MCF 10A (cell line): ENCODE data around the gene TMEM45B. TPM values are rescaled to one million over a fixed set of nuclear protein-coding genes. Genes with fewer than 3 reads are reported as not detected.
"Not testable (repeated sequence)": the region's sequence is repeated elsewhere in the genome, so short reads cannot be mapped to it uniquely, and the experiment has no call there.

ENCODE experiments used
- BruUV-seq: library from RNA; stranded (reverse); fragments of 400-500 nt; replicated peaks from 2 replicates; lab custom pipeline; 2021; lab: Mats Ljungman, UMichigan
- CTCF ChIA-PET: fragments of 300-600 bp; sonication (Branson Sonifier 250); formaldehyde crosslinking; extraction: SDS; loops from one replicate; lab custom pipeline; 2021; ENCODE audit warnings: antibody characterized with exemption, inconsistent platforms; lab: Yijun Ruan, JAX
- POLR2A ChIA-PET: fragments of 300-600, 350-650 bp; sonication (Branson Sonifier 250); formaldehyde crosslinking; extraction: SDS; loops from one replicate; lab custom pipeline; 2020; ENCODE audit warnings: antibody characterized with exemption, inconsistent platforms; lab: Yijun Ruan, JAX
- DNase-seq: peaks from one replicate; pipeline ENCODE4 v3.0.0-alpha.2; 2018; ENCODE audit not compliant: unreplicated experiment
- H3K27ac Mint-ChIP-seq: one replicate; pipeline ENCODE4 v1.8.0; 2022; ENCODE audit warnings: mild to moderate bottlenecking, low read depth, mixed read lengths; ENCODE audit not compliant: unreplicated experiment
- H3K27me3 Mint-ChIP-seq: one replicate; pipeline ENCODE4 v1.8.0; 2022; ENCODE audit warnings: mixed read lengths; ENCODE audit not compliant: insufficient read depth, unreplicated experiment
- H3K36me3 Mint-ChIP-seq: one replicate; pipeline ENCODE4 v1.8.0; 2022; ENCODE audit warnings: mild to moderate bottlenecking, moderate library complexity, mixed read lengths; ENCODE audit not compliant: insufficient read depth, unreplicated experiment
- H3K4me1 Mint-ChIP-seq: one replicate; pipeline ENCODE4 v1.8.0; 2022; ENCODE audit warnings: mixed read lengths; ENCODE audit not compliant: insufficient read depth, unreplicated experiment
- H3K4me3 Mint-ChIP-seq: one replicate; pipeline ENCODE4 v1.8.0; 2022; ENCODE audit warnings: mild to moderate bottlenecking, moderate library complexity, mixed read lengths; ENCODE audit not compliant: unreplicated experiment
- H3K9me3 Mint-ChIP-seq: one replicate; pipeline ENCODE4 v1.8.0; 2022; ENCODE audit warnings: mixed read lengths; ENCODE audit not compliant: unreplicated experiment
- intact Hi-C: fragments of 100-400 bp; cut with micrococcal nuclease; formaldehyde crosslinking; loops from 2 replicates; pipeline ENCODE4 v1.14.1; 2022
- total RNA-seq: library from RNA; stranded (reverse); gene quantifications from 2 replicates; pipeline ENCODE4 v1.2.3, GENCODE V29; 2022
- TF ChIP-seq, protein P1 (sequence below): fragments of 200-600 bp; IDR thresholded peaks from one replicate; pipeline ENCODE4 v1.8.0; 2022; ENCODE audit warnings: antibody characterized with exemption, mild to moderate bottlenecking; ENCODE audit not compliant: unreplicated experiment

Gene TMEM45B
- total RNA-seq, 1 experiment from 2014 or later = not detected

DNA sequence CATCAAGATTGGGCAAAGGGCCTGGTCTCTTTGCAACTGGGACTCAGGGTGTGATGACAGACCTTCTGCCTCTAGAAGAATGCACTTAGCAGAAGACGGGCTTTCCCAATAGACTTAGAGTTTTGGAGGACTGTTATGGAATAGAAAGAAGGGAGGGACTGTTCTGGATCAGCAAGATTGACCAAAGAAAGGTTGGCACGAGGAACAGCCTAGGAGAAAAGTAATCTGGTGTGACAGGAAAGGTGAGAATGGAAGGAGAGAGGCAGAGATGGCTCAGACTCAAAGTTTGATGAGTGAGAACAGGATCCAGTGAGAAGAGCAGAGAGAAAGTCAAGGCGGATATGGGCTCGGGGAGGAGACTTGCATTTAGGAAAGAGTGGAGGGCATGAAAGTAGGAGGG is 23.0 kb upstream of the TMEM45B start:
- ChIA-PET CTCF (no interaction called here), POLR2A (no interaction called here)
- Mint-ChIP-seq H3K27ac (no peak overlapping the region), H3K4me3 (no peak overlapping the region), H3K36me3 (no peaks in the 10 kb centered on the region), H3K9me3 (peaks cover 9% of the 10 kb centered on the region), H3K4me1 (peaks cover 8% of the 10 kb centered on the region), H3K27me3 (no peaks in the 10 kb centered on the region)
- no peak for DNase-seq
- no TSS peak for BruUV-seq
- intact Hi-C loops = no loop called here
- TF ChIP-seq, protein P1, sequence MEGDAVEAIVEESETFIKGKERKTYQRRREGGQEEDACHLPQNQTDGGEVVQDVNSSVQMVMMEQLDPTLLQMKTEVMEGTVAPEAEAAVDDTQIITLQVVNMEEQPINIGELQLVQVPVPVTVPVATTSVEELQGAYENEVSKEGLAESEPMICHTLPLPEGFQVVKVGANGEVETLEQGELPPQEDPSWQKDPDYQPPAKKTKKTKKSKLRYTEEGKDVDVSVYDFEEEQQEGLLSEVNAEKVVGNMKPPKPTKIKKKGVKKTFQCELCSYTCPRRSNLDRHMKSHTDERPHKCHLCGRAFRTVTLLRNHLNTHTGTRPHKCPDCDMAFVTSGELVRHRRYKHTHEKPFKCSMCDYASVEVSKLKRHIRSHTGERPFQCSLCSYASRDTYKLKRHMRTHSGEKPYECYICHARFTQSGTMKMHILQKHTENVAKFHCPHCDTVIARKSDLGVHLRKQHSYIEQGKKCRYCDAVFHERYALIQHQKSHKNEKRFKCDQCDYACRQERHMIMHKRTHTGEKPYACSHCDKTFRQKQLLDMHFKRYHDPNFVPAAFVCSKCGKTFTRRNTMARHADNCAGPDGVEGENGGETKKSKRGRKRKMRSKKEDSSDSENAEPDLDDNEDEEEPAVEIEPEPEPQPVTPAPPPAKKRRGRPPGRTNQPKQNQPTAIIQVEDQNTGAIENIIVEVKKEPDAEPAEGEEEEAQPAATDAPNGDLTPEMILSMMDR = no peak

DNA sequence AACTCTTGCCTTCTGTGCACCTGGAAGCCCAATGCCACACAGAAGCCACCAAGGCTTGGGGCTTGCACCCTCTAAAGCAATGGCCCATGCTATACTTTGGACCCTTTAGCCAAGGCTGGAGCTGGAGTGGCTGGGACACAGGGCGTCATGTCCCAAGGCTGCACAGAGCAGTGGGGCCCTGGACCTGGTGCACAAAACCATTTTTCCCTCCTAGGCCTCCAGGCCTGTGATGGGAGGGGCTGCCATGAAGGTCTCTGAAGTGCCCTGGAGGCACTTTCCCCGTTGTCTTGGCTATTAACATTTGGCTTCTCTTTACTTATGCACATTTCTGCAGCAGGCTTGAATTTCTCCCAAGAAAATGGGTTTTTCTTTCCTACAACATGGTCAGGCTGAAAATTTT is 20.6 kb upstream of the TMEM45B start:
- POLR2A ChIA-PET = no interaction called here
- no peaks in the 10 kb centered on the region for H3K27me3 Mint-ChIP-seq
- peaks cover 17% of the 10 kb centered on the region for H3K9me3 Mint-ChIP-seq
- no peak for DNase-seq
- TF ChIP-seq, protein P1 = no peak
- CTCF ChIA-PET = interaction anchor here (0.5 to 1.3 kb wide), 3 partner anchors 9 to 192 kb away, joined by 3 to 5 read pairs (median 3); no protein-coding TSS in a partner anchor
- intact Hi-C loops = no loop called here
- no peak overlapping the region for H3K27ac Mint-ChIP-seq
- peaks cover 5% of the 10 kb centered on the region for H3K4me1 Mint-ChIP-seq
- H3K4me3 Mint-ChIP-seq = no peak overlapping the region
- H3K36me3 Mint-ChIP-seq = no peaks in the 10 kb centered on the region
- no TSS peak for BruUV-seq

DNA sequence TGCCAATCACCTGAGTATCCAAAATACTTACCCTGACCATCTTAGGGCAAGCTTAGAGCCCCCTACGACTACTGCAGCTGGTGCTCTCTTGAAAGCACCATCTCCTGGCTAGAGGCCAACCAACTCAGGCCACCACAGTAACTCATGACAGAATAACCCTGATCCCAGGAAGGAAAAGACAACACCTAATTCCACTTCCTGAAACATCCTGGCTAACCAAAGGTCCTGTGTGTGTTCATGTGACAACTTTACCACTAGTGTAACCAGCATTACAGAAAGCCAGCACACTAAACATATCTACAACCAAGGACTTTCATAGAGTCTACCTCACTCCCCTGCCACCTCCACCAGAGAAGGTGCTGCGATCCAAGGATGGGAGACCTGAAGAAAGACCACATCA is 17.4 kb upstream of the TMEM45B start:
- intact Hi-C loops = no loop called here
- CTCF ChIA-PET = interaction anchor here (0.6 to 4.1 kb wide), 2 partner anchors 14 to 63 kb away, joined by 3 to 25 read pairs; no protein-coding TSS in a partner anchor
- no peak for DNase-seq
- peaks cover 17% of the 10 kb centered on the region for H3K9me3 Mint-ChIP-seq
- no peaks in the 10 kb centered on the region for H3K27me3 Mint-ChIP-seq
- TF ChIP-seq, protein P1 = no peak
- no peaks in the 10 kb centered on the region for H3K36me3 Mint-ChIP-seq
- H3K4me1 Mint-ChIP-seq = peaks cover 2% of the 10 kb centered on the region
- no TSS peak for BruUV-seq
- POLR2A ChIA-PET = no interaction called here
- no peak overlapping the region for H3K27ac Mint-ChIP-seq
- no peak overlapping the region for H3K4me3 Mint-ChIP-seq

DNA sequence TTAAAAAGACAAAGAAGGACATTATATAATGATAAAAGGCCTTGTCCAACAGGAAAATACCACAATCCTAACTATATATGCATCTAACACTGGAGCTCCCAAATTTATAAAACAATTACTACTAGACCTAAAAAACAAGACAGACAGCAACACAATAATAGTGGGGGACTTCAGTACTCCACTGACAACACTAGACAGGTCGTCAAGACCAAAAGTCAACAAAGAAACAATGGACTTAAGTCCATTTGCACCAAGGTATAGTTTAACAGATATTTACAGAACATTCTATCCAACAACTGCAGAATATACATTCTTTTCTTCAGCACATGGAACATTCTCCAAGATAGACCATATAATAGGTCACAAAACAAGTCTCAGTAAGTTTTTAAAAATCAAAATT is 15.5 kb upstream of the TMEM45B start:
- H3K4me3 Mint-ChIP-seq, H3K27me3 Mint-ChIP-seq, H3K27ac Mint-ChIP-seq, DNase-seq, H3K4me1 Mint-ChIP-seq, intact Hi-C loops, H3K36me3 Mint-ChIP-seq, BruUV-seq: not testable (repeated sequence)
- peaks cover 17% of the 10 kb centered on the region for H3K9me3 Mint-ChIP-seq
- ChIA-PET CTCF (interaction anchor here (4.1 kb wide), 1 partner anchor 16 kb away, joined by 25 read pairs; no protein-coding TSS in a partner anchor), POLR2A (interaction anchor here (0.6 kb wide), 1 partner anchor 671 kb away, joined by 3 read pairs; no protein-coding TSS in a partner anchor)
